Suprapubic skin (tissue), 4 donors: ENCODE data around the gene GPRC5C.

Experiments
- POLR2A ChIP-seq, 2 donors: fragments of 450-650 bp; IDR thresholded peaks; one replicate each; pipeline ENCODE4 v1.6.1; 2017; ENCODE audit warnings: antibody characterized with exemption in 2 of 2, mild to moderate bottlenecking in 2 of 2, moderate library complexity in 2 of 2
- POLR2AphosphoS5 ChIP-seq, 3 donors: sonication (generic); formaldehyde crosslinking; IDR thresholded peaks; one replicate each; pipeline ENCODE4 v1.6.1; 2017; ENCODE audit warnings: antibody characterized with exemption in 3 of 3
- TF ChIP-seq, protein P1 (sequence below), 2 donors: fragments of 200-600 bp in 1 of 2; fragments of 450-650 bp in 1 of 2; sonication (generic) in 1 of 2; IDR thresholded peaks; one replicate each; pipeline ENCODE4 v1.5.1; 2016 to 2019; ENCODE audit warnings: antibody characterized with exemption in 2 of 2, mild to moderate bottlenecking in 1 of 2, moderate library complexity in 1 of 2

DNA sequence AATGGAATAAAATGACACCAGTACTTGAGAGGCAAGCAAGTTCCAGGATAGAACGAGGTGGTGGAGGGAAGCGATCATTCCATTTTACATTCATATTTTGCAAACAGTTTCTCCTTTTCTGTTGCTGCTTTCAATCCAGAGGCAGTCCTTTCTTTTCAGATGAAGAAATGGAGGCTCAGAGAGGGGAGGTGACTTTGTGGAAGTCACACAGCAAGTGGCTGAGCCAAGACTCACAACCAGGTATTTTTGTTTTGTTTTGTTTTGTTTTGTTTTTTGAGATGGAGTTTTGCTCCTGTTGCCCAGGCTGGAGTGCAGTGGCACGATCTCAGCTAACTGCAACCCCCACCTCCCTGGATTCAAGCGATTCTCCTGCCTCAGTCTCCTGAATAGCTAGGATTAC is 35.3 kb upstream of the GPRC5C start:
- TF ChIP-seq, protein P1, sequence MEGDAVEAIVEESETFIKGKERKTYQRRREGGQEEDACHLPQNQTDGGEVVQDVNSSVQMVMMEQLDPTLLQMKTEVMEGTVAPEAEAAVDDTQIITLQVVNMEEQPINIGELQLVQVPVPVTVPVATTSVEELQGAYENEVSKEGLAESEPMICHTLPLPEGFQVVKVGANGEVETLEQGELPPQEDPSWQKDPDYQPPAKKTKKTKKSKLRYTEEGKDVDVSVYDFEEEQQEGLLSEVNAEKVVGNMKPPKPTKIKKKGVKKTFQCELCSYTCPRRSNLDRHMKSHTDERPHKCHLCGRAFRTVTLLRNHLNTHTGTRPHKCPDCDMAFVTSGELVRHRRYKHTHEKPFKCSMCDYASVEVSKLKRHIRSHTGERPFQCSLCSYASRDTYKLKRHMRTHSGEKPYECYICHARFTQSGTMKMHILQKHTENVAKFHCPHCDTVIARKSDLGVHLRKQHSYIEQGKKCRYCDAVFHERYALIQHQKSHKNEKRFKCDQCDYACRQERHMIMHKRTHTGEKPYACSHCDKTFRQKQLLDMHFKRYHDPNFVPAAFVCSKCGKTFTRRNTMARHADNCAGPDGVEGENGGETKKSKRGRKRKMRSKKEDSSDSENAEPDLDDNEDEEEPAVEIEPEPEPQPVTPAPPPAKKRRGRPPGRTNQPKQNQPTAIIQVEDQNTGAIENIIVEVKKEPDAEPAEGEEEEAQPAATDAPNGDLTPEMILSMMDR (IDR thresholded peaks at IDR 0.05), result no peak
- no peak for TF ChIP-seq POLR2AphosphoS5 (IDR thresholded peaks at IDR 0.05)
- no peak for TF ChIP-seq POLR2A (IDR thresholded peaks at IDR 0.05)
